ENCODE measurements around the gene TYSND1. TPM values are rescaled to one million over a fixed set of nuclear protein-coding genes. Genes with fewer than 3 reads are reported as not detected.

Gene TYSND1
- total RNA-seq, 1 experiment from 2014 or later, result 29.8 TPM

- DNase-seq, result peak in 1 of 2 experiments; percentile 29
- peaks cover 8% of the 10 kb centered on the region for H3K4me1 Mint-ChIP-seq (ENCODE audit: low read depth, unreplicated experiment)
- Histone ChIP-seq H3K4me3 (ENCODE audit: low read depth, low read length) (no peak overlapping the region), H3K4me1 (peaks cover 6% of the 10 kb centered on the region; the same call in 1 of the 2 replicates), H3K27me3 (replicated peaks; ENCODE audit: control insufficient read depth, insufficient read depth, low read length) (no peaks in the 10 kb centered on the region), H3K9me3 (no peaks in the 10 kb centered on the region), H3K36me3 (ENCODE audit: control insufficient read depth, insufficient read depth, low read length) (no peaks in the 10 kb centered on the region)
- ChIA-PET CTCF (interaction anchor here (1.2 kb wide), 1 partner anchor 10 kb away, joined by 3 read pairs; no protein-coding TSS in a partner anchor), POLR2A (no interaction called here)
- intact Hi-C loops (cut with micrococcal nuclease; ENCODE audit: unreplicated experiment), result no loop called here
- no peak overlapping the region for H3K27ac Mint-ChIP-seq (ENCODE audit: unreplicated experiment)
- BruUV-seq (replicated peaks), result no TSS peak
- no peaks in the 10 kb centered on the region for H3K27me3 Mint-ChIP-seq (ENCODE audit: insufficient read depth, unreplicated experiment)
- H3K4me3 Mint-ChIP-seq (ENCODE audit: unreplicated experiment), result no peak overlapping the region
- TF ChIP-seq, protein P1, sequence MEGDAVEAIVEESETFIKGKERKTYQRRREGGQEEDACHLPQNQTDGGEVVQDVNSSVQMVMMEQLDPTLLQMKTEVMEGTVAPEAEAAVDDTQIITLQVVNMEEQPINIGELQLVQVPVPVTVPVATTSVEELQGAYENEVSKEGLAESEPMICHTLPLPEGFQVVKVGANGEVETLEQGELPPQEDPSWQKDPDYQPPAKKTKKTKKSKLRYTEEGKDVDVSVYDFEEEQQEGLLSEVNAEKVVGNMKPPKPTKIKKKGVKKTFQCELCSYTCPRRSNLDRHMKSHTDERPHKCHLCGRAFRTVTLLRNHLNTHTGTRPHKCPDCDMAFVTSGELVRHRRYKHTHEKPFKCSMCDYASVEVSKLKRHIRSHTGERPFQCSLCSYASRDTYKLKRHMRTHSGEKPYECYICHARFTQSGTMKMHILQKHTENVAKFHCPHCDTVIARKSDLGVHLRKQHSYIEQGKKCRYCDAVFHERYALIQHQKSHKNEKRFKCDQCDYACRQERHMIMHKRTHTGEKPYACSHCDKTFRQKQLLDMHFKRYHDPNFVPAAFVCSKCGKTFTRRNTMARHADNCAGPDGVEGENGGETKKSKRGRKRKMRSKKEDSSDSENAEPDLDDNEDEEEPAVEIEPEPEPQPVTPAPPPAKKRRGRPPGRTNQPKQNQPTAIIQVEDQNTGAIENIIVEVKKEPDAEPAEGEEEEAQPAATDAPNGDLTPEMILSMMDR (IDR thresholded peaks at IDR 0.05; ENCODE audit: insufficient read depth in 1 of 2, low read depth in 1 of 2, low read length in 1 of 2, severe bottlenecking in 1 of 2, unreplicated experiment in 1 of 2), result no peak
- H3K36me3 Mint-ChIP-seq (ENCODE audit: insufficient read depth, unreplicated experiment), result no peaks in the 10 kb centered on the region
- no peaks in the 10 kb centered on the region for H3K9me3 Mint-ChIP-seq (ENCODE audit: unreplicated experiment)
Measured at GRCh38 chr10:70139997-70140250, 6.6 kb downstream of the TYSND1 start.

DNA sequence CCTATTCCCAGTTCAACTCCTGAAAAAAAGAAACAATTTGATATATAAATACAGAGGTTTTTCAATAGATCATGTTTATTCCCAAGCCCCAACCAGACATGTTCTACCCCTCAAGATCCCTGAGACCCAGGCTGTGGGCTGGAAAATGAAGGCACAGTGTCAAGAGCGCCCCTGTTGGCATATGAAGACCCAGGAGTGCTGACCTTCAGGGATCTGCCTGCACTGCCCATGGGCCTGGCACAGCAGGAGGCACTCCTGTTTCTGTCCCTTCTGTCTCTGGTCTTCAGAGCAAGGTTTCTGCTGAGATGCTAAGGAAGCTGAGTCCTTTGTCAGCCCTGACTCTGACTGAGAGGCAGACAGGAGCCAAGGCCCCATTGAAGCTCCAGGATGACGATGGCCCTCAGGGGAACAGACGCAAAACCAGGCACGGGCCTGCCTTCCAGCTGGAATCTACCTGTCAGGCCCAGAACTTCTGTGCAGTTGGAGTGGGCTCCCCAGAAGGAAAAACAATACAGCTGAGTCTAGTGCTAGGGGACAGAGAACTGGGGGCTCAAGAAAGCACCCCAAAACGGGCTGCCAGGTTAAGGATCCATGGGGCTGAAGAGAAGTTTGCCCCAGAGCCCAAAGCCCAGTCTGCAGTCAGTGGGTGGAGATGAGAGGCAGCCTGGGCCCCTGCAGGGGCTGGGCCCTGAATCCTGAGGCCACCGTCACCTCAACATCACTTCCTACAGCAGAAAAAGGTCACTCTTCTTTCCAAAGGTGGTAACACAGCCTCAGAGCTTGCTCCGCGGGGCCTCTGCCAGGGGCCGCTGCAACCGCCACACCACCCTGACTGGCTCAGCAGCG, 7.1 kb downstream of the TYSND1 start:
- Histone ChIP-seq H3K27me3 (replicated peaks; ENCODE audit: control insufficient read depth, insufficient read depth, low read length) (no peaks in the 10 kb centered on the region), H3K9me3 (no peaks in the 10 kb centered on the region), H3K36me3 (ENCODE audit: control insufficient read depth, insufficient read depth, low read length) (no peaks in the 10 kb centered on the region), H3K4me1 (peaks cover under 1% of the 10 kb centered on the region; the same call in 1 of the 2 replicates), H3K4me3 (ENCODE audit: low read depth, low read length) (no peak overlapping the region)
- Mint-ChIP-seq H3K4me1 (ENCODE audit: low read depth, unreplicated experiment) (peaks cover 4% of the 10 kb centered on the region), H3K4me3 (ENCODE audit: unreplicated experiment) (no peak overlapping the region), H3K27me3 (ENCODE audit: insufficient read depth, unreplicated experiment) (no peaks in the 10 kb centered on the region), H3K36me3 (ENCODE audit: insufficient read depth, unreplicated experiment) (no peaks in the 10 kb centered on the region), H3K27ac (ENCODE audit: unreplicated experiment) (no peak overlapping the region), H3K9me3 (ENCODE audit: unreplicated experiment) (no peaks in the 10 kb centered on the region)
- TF ChIP-seq, protein P1 (IDR thresholded peaks at IDR 0.05; ENCODE audit: insufficient read depth in 1 of 2, low read depth in 1 of 2, low read length in 1 of 2, severe bottlenecking in 1 of 2, unreplicated experiment in 1 of 2), result no peak
- intact Hi-C loops (cut with micrococcal nuclease; ENCODE audit: unreplicated experiment), result no loop called here
- ChIA-PET POLR2A (interaction anchor here (0.6 kb wide), 1 partner anchor 15 kb away, joined by 4 read pairs; no protein-coding TSS in a partner anchor), CTCF (interaction anchor here (1.2 kb wide), 1 partner anchor 11 kb away, joined by 3 read pairs; no protein-coding TSS in a partner anchor)
- no TSS peak for BruUV-seq (replicated peaks)
- DNase-seq, result peak in 1 of 2 experiments; percentile 34

GRCh38 chr10:70137927-70138883, 8.3 kb downstream of the TYSND1 start:
- peaks cover 3% of the 10 kb centered on the region for H3K4me1 Mint-ChIP-seq (ENCODE audit: low read depth, unreplicated experiment)
- no peaks in the 10 kb centered on the region for H3K9me3 Mint-ChIP-seq (ENCODE audit: unreplicated experiment)
- DNase-seq, result peak in 1 of 2 experiments; percentile 32
- H3K36me3 ChIP-seq (ENCODE audit: control insufficient read depth, insufficient read depth, low read length), result no peaks in the 10 kb centered on the region
- H3K4me3 Mint-ChIP-seq (ENCODE audit: unreplicated experiment), result no peak overlapping the region
- no peaks in the 10 kb centered on the region for H3K27me3 ChIP-seq (replicated peaks; ENCODE audit: control insufficient read depth, insufficient read depth, low read length)
- intact Hi-C loops (cut with micrococcal nuclease; ENCODE audit: unreplicated experiment), result no loop called here
- POLR2A ChIA-PET, result interaction anchor here (0.6 kb wide), 2 partner anchors 8 to 14 kb away, joined by 3 to 4 read pairs; partner anchors contain the start of gene TYSND1
- peaks cover 2% of the 10 kb centered on the region for H3K4me1 ChIP-seq
- H3K36me3 Mint-ChIP-seq (ENCODE audit: insufficient read depth, unreplicated experiment), result no peaks in the 10 kb centered on the region
- no TSS peak for BruUV-seq (replicated peaks)
- H3K4me3 ChIP-seq (ENCODE audit: low read depth, low read length), result no peak overlapping the region
- TF ChIP-seq, protein P1 (IDR thresholded peaks at IDR 0.05; ENCODE audit: insufficient read depth in 1 of 2, low read depth in 1 of 2, low read length in 1 of 2, severe bottlenecking in 1 of 2, unreplicated experiment in 1 of 2), result no peak
- no peaks in the 10 kb centered on the region for H3K27me3 Mint-ChIP-seq (ENCODE audit: insufficient read depth, unreplicated experiment)
- H3K27ac Mint-ChIP-seq (ENCODE audit: unreplicated experiment), result no peak overlapping the region
- H3K9me3 ChIP-seq, result no peaks in the 10 kb centered on the region
- CTCF ChIA-PET, result interaction anchor here (1.2 to 3.4 kb wide), 2 partner anchors 8 to 12 kb away, joined by 3 to 31 read pairs; partner anchors contain the start of gene TYSND1

Measured in Caco-2 (cell line).